Measurements from ENCODE around the gene INO80D.
A peak's percentile ranks its signal among the peaks of the same experiment; 100 is the strongest.
"Not testable (repeated sequence)": the region's sequence is repeated elsewhere in the genome, so short reads cannot be mapped to it uniquely, and the experiment has no call there.

INO80D gene

GRCh38 chr2:206028101-206028500 is 57.9 kb downstream of the INO80D start:
- DNase-seq = no peak

GRCh38 chr2:206023183-206023582 is 62.8 kb downstream of the INO80D start:
- DNase-seq = no peak

- no peak for DNase-seq
These were observed 65.8 kb downstream of the INO80D start for GRCh38 chr2:206020171-206020570.

- DNase-seq = not testable (repeated sequence)
These were observed 70.2 kb downstream of the INO80D start for GRCh38 chr2:206015746-206016145.

- no peak for DNase-seq
These were observed 74.2 kb downstream of the INO80D start for GRCh38 chr2:206011795-206012194.

GRCh38 chr2:206011018-206011614 is 74.9 kb downstream of the INO80D start:
- DNase-seq = no peak

GRCh38 chr2:206004004-206004693 is 81.8 kb downstream of the INO80D start:
- DNase-seq = no peak

GRCh38 chr2:206002440-206002839 is 83.5 kb downstream of the INO80D start:
- no peak for DNase-seq

GRCh38 chr2:206001912-206002311 is 84.1 kb downstream of the INO80D start:
- DNase-seq = peak; percentile 14

GRCh38 chr2:206000776-206001175 is 85.2 kb downstream of the INO80D start:
- DNase-seq = no peak

GRCh38 chr2:205998583-205998982 is 87.4 kb downstream of the INO80D start:
- DNase-seq = no peak

- no peak for DNase-seq
These were observed 89.8 kb downstream of the INO80D start for GRCh38 chr2:205996161-205996560.

GRCh38 chr2:205995260-205995659 is 90.7 kb downstream of the INO80D start:
- no peak for DNase-seq

GRCh38 chr2:205994344-205994743 is 91.6 kb downstream of the INO80D start:
- no peak for DNase-seq

GRCh38 chr2:205990104-205990503 is 95.9 kb downstream of the INO80D start:
- no peak for DNase-seq

GRCh38 chr2:205989271-205990071 is 96.5 kb downstream of the INO80D start:
- peak; percentile 19 for DNase-seq

GRCh38 chr2:205988681-205989080 is 97.3 kb downstream of the INO80D start:
- DNase-seq = not testable (repeated sequence)

GRCh38 chr2:205988274-205988673 is 97.7 kb downstream of the INO80D start:
- DNase-seq = no peak

- not testable (repeated sequence) for DNase-seq
These were observed 99.6 kb downstream of the INO80D start for GRCh38 chr2:205986334-205986733.

GRCh38 chr2:205984381-205984780 is 101.6 kb downstream of the INO80D start:
- DNase-seq = no peak

- no peak for DNase-seq
These were observed 103.1 kb downstream of the INO80D start for GRCh38 chr2:205982776-205983327.

GRCh38 chr2:205978728-205979127 is 107.2 kb downstream of the INO80D start:
- DNase-seq = not testable (repeated sequence)

- not testable (repeated sequence) for DNase-seq
These were observed 108.3 kb downstream of the INO80D start for GRCh38 chr2:205977699-205978098.

Data from fibroblast of skin of right biceps (primary cell).